ENCODE results near the gene NYAP2. TPM values are rescaled to one million over a fixed set of nuclear protein-coding genes. Genes with fewer than 3 reads are reported as not detected.

NYAP2 gene
- total RNA-seq: not detected
- long read RNA-seq, donor 1: 0 reads
- long read RNA-seq, donor 2: 0 reads

DNA sequence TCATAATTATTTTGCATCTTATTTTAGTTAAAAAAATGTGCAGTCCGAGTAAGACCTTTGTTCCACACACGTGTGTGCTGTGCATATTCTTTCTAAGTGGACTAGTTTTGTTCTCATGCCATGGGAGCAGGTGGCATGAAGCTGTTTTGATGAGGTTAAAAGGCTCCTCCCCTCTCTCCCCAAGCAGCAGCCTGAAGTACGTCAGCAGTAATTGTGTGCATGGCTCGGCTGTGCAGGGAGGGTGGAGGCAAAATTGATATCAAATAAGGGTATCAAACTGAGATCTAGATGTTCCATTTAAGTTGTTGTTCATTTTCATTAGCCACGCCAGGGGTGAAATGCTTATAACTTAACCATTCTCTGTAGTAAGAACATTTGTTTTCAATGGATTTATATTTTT is at the start of gene NYAP2:
Gene NYAP2, plus strand, starts transcription at position 207 of the 400 bp plus-strand sequence. CDS start 9,171 bp downstream, outside the sequence.
- intact Hi-C loops (cut with DNase I): no loop called here
- DNase-seq (ENCODE audit: low spot score): no peak

DNA sequence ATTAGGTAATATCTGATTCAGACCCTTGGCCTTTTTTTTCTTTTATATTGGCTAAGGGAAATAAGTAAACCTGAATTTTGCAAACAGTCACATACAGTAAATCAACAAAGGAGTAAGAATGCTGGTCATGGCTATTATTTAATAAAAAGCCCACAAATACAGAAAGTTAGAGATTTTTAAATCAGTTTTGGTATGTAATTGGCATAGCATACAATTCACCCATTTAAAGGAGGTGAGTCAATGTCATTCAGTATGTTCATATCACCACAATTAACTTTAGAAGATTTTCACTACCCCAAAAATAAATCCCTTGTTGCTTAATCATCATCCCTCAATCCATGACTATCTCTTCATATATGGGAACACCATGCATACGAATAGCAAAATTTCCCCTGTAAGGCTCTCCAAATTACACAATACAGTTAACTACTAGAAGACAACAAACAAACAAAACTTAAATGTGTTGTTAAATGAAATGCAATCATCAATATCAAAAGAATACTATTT is 45.9 kb upstream of the NYAP2 start:
- DNase-seq (ENCODE audit: low spot score): no peak
- intact Hi-C loops (cut with DNase I): no loop called here

DNA sequence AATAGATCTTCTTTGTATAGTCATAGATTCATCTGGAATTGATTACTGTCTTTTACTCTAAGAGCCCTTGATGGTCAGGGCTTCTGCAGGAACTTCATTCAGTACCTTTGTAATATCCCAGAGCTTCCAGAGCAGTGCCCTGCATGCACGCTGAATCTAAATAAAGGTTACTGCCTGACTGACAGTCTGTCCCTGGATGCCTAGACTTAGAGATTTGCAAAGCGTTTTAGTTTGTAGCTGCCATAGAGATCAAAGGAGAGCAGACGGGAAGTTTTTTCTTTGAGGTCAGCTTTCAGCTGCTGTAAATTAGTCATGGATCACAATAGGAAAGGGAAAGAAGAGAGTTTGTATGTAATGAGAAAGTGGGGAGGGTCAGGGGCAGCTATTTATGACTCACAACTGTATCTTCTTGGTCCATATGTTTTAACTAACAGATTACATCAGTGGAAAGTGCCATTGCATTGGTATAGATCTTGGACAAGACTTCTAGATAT is 45.2 kb upstream of the NYAP2 start:
- DNase-seq (ENCODE audit: low spot score): no peak
- intact Hi-C loops (cut with DNase I): no loop called here

DNA sequence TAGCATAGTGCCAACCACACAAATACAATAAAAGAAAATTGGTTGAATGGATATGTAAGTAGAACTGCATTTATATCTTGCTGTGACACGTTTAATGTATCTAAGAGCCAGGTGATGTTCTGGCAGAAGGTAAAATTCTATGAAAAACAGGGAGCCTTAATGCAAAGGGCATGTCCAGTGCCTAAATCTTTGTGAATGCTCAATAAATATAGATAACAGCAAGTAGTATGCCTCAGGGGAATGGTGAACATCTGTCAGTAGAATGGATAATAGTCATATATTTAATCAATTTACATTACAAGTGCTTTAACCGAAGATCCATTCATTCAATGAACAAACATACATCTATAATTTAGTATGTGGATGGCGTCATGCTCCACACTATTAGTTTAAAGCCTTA is 43.7 kb upstream of the NYAP2 start:
- no peak for DNase-seq (ENCODE audit: low spot score)
- intact Hi-C loops (cut with DNase I): no loop called here

DNA sequence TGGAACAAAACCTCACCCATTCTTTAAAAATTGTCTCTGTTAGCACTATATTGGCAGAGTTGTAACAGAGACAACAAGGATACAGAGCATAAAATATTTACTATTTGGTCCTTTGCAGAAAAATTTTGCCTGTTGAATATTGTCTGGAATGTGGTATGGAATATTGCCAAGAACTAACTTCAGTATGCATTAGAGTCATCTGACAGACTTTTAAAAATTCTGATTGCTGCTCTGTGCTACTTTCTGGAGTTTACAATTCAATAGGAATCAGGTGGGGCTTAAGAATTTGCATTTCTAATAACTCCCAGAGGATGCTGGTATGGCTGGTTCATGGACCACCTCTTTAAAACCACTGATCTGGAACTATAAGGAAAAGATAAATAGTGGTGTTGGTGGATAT is 32.8 kb upstream of the NYAP2 start:
- intact Hi-C loops (cut with DNase I): no loop called here

DNA sequence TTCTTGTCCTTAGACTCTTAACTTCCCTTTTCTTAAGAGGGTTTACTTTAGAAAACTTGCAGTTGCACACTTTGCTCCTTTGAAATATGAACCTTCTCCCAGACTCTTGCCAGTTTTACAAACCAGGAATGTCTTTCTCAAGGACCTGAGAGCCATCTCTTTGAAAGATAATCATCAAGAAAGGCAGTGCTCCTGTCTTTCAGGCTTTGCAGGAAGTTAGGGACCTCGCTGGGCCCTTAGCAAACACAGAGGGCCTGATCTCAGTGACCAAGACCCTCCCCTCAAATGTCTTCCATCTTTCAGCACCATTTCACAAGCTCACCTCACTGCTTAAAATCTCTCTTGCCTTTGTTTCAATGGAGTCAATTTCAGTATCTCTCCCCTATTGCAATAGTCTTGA is 32.0 kb upstream of the NYAP2 start:
- intact Hi-C loops (cut with DNase I): no loop called here
- no peak for DNase-seq (ENCODE audit: low spot score)

More for the DNA sequence above, 32.8 kb upstream of the NYAP2 start:
- no peak for DNase-seq (ENCODE audit: low spot score)

DNA sequence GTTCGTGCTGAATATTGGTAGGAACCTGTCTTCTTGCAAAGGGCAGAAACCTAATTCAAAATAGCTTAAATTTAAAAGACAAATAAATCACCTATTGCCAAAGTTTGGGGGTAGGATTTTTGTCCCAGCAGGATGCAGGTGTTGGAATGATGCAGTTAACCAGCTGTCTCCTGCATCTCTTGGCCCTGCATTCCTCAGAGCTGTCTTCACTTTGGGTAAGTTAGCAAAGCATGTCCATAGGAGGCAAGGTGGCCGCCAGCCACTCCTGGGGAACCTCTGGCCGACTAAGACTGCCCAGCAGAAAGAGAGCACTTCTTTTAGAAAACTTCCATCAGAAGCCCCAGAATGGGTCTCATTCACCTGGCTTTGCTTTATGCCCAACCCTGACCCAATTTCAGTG is 20.5 kb upstream of the NYAP2 start:
- no peak for DNase-seq (ENCODE audit: low spot score)
- intact Hi-C loops (cut with DNase I): no loop called here

DNA sequence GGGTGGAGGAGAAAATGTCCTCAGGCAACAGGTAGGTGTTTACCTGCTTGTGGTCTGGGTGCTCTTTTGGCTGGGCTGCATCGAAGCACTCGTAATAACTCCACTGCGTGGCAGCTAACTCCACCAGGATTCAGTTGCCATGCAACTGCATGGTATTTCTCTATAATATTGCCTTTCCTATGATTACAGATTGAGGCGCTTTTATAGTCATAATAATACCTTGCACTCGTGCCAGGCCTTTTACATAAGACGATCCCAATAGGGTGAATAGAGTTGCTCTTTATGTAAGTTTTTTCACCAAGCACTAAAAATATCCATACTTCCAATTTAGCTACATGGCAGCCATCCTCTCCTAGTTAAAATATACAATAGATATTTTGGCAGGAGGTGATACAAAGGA is 19.7 kb upstream of the NYAP2 start:
- no peak for DNase-seq (ENCODE audit: low spot score)
- intact Hi-C loops (cut with DNase I): no loop called here

DNA sequence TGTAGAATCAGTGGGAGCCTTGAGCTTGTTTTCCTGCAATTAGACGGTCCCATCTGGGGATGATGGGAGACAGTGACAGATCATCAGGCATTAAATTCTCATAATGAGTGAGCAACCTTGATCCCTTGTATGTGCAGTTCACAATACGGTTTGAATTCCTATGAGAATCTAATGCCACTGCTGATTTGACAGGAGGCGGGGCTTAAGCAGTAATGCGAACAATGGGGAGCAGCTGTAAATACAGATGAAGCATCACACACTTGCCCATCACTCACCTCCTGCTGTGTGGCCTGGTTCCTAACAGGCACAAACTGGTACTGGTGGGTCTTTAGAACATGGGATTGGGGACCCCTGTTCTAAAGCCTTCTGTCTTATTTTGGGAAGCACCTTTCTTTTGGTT is 17.9 kb upstream of the NYAP2 start:
- no peak for DNase-seq (ENCODE audit: low spot score)
- intact Hi-C loops (cut with DNase I): no loop called here

DNA sequence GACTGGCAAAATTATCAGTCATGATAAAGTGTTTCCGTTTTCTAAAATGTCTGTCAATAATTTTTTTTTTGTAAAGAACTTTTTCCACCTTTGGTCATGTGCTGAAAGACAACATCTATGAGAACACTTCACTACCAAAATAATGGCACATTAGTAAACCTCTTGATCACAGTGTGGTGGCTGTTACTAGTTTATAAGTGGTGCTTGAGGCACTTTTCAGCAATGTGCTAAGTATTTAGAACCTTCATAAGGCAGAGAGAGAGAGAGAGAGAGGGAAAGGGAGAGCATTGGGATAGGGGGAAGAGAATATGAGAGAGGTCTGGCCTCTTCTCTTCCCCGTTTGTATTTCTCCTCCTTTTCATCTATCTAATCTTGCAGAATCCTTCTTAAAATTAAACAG is 1.1 kb upstream of the NYAP2 start:
- intact Hi-C loops (cut with DNase I): no loop called here
- DNase-seq (ENCODE audit: low spot score): no peak

DNA sequence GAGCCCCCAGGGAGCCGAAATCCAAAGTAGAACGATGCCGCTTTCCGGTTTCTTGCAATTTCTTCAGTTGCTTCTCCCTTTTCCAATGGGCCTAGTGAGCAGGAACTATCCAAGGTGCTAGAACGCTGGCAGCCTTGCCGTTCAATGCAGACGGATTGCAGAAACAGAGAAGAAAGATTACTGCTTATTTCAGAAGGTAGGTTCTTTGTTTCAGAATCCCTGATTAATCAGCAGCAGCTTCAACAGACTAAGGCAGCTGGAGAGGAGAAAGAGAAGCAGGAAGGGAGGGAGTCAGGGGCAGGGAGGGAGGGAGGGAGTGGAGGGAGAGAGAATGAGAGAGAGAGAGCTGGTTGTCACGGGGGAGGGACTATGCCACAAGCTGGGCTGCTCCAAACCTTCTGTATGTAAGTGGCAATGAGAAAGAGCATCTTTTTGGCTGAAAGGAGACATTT is 576 bp downstream of the NYAP2 start:
- peak; percentile 79 for DNase-seq (ENCODE audit: low spot score)
- intact Hi-C loops (cut with DNase I): no loop called here

DNA sequence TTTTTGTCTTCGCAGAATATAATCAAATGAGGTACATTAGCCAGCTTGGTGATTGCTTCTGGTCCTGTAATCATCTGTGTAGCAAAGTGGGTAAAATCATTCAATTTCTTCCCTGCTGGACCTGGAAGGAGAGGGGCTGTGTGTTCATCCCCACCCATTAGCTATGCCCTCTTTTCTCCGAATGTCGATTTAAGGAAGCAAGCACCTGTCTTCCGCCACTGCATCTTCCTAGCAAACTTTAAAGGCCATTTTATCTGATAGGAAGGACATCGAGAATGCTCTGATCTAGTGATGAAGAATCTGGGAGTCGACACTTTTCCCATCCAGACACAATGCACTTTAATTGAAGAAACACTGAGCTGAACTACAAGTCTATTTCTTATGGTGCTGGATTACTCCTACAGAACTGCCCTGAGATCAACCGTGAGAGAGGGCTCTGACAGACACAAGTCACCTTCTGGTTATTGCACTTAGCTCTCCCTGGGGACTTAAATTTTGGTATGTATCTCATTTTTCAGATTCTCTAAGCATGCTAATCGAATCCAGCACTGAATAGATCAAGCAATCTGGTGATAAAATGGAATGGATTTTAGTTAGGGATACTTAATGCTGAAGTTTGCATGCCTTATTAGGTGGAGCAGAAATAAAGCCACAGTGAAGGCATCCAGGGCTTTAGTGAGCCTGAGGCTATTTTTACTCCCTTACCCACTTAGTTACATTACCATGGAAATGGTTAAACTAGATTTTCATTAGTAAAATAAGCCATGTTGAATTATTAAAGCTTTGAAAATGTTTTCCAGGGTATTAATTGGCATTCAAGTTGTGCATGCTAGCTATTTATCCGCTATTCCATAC is 1.3 kb downstream of the NYAP2 start:
- intact Hi-C loops (cut with DNase I): no loop called here
- DNase-seq (ENCODE audit: low spot score): no peak

DNA sequence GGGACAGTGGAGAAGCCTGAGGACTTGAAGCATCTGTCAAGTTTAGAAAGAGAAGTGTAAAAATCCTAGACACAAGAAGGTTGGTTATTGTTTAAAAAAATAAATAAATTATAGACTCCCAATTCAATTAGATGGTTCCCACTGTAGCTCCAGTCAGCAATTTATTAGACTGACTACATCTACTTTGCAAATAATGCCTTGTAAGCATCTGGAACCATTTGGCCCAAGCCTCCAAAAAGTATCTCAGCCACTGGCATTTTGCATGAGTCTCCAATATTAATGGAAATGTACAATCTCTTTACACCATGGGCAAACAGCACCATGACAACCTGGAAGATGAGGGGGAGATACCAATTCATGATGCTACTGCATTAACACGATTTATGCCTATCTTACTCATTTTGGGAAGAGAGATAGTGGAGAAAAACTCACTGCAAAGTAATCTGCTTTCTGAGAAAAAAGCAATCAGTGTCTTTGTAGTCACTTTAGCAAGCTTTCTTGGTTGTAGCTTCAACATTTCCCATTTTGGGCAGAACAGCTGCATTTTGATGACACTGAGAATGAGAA is 2.8 kb downstream of the NYAP2 start:
- intact Hi-C loops (cut with DNase I): no loop called here
- no peak for DNase-seq (ENCODE audit: low spot score)

DNA sequence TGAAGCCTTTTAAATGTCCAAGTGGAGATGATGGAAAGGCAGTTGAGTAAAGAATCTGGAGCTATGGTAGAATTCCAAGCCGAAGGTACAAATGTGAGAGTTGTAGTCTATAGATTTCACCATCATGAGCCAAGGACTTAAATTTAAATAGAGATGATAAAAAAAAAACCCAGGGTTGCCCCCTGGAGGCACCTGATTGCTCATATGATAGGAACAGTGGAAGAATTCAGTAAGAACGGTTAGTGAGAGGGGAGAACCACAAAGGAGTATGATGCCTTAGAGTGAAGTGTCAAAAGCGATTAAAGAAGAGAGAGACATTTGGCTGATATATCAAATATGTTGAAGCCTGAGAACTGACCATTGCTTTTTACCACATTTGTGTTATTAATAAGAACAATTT is 11.9 kb downstream of the NYAP2 start:
- intact Hi-C loops (cut with DNase I): no loop called here
- DNase-seq (ENCODE audit: low spot score): no peak

DNA sequence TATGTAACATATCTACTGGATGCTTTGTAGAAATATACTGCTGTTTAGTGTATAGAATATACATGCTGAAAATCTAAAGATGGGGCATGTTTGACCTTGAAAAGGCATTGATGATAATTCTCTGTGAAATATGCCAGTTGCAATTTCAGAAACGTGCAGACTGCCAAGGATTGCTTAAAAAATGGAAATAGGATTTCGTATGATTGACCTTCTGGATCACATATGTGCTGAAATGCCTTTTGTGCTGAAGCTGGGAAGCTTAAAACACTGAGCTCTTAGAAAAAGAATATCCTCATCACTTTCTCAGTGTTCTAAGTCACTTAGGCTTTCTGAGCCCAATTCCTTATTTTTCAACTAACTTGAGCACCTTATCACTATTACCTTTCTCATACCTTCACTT is 14.3 kb downstream of the NYAP2 start:
- intact Hi-C loops (cut with DNase I): no loop called here

DNA sequence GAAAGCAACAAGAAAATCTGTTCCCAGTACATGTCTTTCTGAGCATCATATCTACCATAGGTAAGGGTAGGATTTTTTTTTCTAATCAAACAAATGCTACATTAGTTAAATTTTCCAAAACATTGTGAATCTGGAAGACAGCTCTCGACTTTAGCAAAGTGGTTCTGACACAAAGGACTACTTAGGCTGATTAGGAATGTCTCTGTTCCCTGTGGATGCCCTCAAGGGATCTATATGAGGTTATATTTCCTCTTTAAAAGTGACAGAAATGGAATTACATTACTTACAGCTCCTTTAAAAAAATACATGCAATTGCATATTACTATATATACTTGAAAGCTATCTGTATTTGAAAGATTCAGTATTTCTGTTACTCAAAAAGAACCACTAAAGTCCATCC is 15.4 kb downstream of the NYAP2 start:
- DNase-seq (ENCODE audit: low spot score): no peak
- intact Hi-C loops (cut with DNase I): no loop called here

More for the DNA sequence above, 14.3 kb downstream of the NYAP2 start:
- no peak for DNase-seq (ENCODE audit: low spot score)

DNA sequence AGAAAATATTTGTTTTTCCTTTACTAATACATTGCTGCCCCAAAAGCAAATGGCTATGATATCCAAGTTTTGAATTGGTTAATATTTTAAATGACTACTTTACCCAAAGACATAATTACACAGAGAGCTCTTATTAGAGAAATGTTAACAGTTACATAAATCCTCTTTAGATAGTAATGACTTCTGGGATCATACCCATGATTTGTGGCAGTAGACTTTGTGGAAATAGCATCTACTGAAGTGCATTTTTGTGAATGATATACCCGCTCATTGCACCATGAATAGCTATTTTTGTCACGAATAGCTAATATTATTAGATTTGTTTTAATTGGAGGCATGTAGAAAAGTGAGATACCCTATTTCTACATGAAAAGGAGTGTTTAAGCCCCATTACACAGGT is 15.8 kb downstream of the NYAP2 start:
- intact Hi-C loops (cut with DNase I): no loop called here
- no peak for DNase-seq (ENCODE audit: low spot score)

DNA sequence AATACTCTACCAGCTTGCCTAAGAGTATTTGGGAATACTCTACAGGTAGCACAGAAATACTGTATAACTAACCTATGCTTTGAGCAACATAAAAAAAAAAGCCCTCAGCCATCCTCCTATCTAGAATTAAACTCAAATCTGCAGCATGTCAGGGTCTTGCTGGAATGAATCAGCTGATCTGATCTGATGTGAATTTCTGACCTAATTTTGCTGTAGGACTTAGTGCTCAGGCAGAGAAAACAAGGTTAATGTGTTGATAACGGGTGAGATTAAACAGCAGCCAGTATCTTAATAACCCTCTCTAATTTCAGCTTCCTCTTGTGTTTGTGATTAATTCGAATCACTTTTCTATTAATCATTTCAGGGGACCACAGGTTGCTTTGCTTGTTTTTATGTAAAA is 16.3 kb downstream of the NYAP2 start:
- intact Hi-C loops (cut with DNase I): no loop called here
- DNase-seq (ENCODE audit: low spot score): no peak

DNA sequence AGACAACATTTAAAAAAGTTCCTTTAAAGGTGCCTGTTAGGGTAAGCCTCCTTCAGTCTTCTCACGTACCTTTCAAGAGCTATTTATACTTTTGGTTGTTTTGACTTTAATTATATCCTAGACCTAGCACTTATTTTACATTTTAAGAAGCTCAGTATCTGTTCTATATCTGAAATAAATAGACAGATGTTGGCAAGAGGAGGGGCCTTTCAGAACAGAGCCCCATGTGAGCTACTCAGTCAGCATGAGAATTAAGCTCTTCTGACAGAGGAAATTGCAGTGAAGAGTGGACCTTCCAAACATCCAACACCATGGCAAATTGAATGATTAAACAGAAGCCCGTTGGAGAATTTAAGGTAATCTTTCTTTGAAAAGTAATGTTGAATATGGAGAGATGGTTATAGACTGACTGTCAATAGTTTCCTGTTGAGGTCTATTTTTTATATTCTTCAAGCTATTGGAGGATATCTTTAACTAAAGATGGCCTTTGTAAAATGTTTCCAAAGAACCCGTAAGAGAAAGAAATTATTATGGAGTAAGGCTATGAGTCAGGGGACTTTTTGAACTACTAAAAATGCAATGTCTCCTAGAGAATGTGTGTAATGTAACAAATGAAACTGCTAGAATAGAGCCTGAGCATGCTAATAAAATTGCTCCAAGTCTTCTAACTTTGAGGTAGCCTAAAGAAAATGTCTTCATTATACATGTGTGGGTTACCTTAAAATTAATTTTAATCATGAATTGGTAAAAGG is 17.3 kb downstream of the NYAP2 start:
- DNase-seq (ENCODE audit: low spot score): no peak
- intact Hi-C loops (cut with DNase I): no loop called here

DNA sequence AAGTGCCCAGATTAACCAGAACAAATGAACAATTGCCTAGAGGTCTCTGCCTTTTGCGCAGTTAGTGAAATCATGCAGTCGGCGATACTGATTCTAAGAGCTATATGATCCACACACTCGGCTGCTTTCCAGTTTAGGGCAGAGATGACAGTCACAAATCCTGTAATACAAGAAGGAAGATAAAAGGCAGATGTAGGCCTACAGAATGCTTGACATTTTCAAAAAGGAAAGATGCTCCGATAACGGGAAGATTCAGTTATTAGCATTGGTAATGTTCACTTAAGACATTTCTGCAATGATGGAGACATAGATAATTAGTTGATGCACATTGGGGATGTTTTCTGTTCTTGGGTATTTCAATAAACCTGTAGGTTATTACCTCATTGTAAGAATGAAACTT is 19.5 kb downstream of the NYAP2 start:
- intact Hi-C loops (cut with DNase I): no loop called here
- no peak for DNase-seq (ENCODE audit: low spot score)
